NCI-H146 (cell line): ENCODE results near the gene PXDN.

Source experiments
- DNase-seq: peaks from one replicate; lab custom pipeline; 2025; lab: John Stamatoyannopoulos, UW

The PXDN gene

DNA sequence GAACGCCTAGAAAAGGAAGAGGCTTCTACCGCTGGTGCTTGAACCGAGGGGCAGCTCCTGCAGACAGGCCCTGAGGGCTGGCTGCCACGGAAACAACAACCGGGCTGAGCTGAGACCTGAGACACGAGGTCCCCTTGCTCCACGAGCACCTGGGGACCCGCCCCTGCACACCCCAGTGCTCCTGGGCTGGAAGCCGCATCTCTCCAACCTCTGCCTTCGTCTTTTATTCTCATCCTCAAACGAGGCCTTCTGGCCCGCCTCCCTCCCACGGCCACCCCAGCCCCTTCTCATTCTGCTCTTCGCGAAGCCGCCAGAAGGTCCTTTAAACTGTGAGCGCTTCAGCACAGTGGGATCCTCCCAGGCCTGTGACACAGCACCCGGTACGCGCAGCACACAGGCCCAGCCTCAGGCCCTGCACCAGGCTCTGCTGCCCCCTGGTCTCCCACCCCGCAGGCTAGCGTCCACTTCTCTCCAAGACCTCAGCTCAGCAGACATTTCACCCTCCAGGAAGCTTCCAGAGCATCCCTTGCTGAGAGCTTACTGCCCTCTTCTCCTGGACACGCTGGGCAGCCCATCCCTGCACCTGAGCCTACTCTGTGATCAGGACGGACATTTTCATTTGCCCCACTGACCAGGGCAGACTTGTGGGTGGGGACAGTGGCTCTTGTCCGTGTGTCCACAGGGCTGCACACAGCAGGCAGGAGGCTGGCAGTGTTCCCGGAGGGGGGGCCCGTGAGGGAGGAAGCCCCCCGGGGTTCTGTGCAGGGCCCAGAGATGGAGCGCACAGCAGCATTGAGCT is 149.7 kb downstream of the PXDN start:
- no peak for DNase-seq

DNA sequence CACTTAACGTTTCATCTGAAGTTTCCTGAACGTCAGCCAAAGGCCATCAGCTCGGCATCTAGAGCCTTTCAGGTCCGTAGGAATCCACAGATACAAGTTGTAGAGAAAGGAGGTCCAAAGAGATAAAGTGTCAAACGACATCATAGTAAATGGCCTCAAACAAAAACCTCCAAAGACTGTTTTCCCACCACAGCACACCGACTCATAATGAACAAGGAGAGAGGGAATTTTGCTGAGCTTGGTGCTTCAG is 150.3 kb downstream of the PXDN start:
- DNase-seq = no peak

DNA sequence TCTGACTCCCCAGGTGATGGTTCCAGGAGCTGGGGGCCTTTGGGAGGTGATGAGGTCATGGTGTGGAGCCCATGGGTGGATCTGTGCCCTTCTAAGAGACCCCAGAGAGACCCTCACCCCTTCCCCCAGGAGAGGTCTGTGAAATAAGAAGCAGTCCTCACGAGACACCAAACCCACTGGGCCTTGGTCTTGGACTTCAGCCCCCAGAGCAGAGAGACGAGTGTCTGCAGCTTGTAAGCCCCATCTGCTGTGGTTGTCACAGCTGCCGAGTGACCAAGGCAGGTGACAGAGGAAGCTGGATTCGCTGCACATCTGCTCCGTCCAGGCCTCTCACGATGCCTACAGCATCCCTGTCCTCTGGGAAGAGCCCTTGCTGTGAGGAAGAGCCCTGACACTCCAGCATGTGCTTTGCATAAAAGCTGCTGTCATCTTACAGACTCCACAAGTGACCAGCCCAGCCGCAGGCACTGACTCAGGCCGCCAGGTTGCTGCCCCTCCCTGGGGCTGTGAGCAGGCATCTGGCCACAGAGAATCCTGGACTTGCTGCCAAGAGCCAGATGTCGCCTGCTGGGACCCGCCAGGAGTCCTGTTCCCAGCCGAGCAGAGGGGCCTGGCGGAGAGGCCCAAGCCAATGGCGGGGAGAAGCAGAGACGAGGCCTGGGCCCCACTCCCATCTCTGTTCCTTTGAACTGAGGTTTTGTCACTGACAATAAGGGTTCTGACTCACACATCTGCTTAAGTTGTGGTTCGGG is 150.8 kb downstream of the PXDN start:
- peak; percentile 70 for DNase-seq

DNA sequence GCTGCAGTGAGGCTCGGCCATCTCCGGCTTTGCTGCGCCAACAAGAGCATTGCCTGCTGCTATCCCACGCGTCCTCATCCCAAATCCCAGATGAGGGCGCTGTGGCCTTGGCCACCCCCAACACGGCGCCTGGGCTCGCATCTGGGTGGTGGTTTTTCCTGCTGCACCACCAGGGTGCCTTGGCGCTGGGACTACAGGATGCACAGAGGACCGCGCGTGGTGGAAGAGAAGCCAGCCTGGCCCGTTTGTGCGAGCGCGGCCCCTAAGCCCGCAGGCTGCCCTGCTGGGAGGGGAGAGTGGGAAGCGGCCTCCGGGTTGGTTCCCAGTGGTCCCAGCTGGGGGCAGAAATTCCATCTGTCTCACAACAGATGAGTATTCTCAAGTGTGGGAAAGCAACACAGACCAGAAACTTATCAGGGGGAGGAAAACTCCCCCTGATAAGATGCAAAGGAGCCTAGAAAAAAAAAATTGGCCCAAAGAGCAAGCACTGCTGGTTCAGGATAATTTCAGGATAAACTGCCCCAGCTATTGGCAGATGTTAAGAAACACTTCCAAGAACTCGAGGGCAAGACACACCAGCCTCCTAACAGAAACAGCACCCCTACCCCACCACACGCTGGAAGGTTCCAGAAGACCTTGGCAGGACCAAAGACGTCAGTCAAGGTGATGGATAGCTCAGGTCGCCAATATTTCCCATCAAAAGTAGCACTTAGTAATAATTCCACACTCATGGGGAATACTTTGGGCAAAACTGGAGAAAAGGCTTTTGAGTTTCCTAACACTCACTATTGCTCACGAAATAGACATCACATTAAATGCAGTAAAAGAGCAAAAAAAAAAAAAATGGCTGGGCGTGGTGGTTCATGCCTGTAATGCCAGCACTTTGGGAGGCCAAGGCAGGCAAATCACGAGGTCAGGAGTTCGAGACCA is 152.1 kb downstream of the PXDN start:
- no peak for DNase-seq

DNA sequence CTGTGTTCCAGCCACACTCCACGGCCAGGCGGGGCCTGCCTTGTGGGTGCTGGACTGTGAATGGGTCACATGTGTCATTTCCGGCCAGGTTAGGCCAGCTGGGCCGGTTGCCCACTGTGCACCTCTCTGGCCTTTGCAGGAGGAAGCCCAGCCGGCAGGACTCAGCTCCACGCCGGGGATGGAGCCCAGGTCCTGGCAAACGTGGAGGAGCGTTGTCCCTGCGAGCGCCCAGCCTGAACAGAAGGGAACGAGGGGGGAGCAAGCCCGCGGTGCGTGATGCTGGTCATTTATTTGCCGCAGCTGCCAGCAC is 152.9 kb downstream of the PXDN start:
- DNase-seq = no peak

DNA sequence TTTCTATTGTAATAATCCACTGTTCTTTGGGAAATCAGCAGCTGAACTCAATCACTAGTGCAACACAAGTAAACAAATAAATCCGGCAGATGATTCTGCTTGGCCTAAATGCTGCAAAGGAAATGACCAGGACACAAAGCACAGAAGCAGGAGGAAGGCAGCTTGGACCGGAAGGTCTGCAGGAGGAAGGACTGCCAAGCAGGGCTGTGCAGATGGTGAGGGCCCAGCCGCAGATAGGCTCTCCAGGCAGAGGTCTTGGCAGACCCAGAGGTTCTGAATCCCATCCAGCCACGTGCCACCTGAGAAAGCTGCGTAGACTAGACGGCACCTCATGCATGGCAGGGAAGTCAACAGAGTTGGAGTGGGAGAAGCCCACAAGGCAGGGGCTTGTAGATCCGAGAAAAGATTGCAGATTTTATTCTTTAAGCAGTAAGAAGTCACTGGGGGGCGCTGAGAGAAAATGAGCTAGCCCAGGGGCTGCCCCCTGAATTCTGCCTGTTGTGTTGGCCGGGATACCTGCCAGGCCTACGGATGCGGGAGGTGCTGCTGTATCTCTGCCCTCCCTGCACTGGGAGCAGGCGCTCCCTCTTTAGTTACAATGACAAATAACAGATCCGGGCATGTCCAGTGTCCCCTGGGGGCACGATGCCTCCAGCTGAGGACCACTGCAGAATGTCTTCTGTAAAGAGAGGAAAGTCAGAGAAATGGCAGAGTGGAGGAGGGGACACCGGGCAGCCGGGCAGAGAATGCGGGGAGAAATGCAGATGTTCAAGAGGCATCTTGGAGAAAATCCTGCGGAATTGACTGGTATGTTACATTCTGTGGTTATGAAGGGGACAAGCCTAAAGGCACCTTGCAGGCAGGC is 153.5 kb downstream of the PXDN start:
- no peak for DNase-seq

DNA sequence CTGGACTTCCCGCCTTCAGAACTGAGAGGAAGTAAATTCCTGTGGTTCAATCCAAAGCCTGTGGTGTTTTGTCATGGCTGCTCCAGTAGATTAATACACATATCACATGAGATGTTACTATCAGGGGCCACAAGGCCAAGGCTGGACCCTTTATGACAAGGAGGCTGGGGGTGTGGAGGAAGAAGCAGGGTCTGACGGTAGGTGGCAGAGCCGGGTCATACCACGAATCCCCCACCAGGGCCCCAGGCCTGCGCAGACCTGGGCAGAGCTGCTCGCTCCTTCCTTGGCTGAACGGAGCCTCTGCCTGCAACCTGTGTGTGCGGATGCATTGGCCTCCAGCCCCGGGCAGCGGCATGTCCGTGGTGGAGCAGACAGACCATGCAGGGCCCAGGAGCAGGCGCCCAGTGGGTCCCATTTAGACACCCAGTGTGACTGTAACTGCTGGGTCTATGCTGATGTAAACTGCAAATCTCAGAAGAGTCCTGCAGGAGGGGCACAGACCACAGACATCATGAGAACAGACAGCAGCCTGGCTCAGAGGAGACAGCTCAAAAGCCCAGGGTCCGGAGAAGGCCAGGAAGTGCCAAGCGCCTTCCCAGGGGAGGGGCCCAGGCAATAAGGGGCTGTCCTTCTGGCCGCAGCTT is 155.2 kb downstream of the PXDN start:
- DNase-seq = no peak

DNA sequence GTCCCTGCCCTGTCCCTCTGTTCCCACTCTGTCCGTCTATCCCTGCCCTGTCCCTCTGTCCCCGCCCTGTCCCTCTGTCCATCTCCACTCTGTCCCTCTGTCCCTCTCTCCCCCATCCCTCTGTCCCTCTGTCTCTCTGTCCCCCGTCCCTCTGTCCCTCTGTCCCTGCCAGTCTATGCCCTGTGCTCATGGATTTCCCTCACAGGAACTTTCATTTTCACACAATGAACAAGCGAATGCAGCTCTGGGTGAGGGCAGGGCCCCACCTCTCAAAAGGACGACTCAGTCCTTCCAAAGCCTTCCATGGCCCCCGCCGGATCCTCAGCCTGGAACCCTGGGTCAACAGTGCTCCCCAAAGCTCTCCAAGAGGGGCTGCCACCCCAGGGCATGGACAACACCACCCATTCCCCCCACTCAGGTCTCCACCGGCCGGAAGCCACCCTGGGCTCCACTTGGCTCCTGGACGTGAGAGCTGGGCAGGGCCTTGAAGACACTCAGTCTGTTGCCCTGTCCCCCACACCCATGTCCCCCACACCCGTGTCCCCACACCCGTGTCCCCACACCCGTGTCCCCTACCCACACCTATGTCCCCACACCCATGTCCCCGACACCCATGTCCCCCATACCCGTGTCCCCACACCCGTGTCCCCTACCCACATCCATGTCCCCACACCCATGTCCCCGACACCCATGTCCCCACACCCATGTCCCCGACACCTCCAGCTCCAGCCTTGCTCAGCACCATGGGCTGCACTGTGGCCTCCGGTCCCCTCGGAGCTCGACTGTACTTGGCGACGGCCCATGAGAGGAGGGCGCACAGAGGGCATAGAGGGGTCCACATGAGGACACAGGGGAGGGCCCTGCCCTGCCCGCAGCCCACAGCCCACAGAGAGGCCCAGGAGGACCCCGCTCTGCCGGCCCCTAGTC is 156.0 kb downstream of the PXDN start:
- DNase-seq = no peak

DNA sequence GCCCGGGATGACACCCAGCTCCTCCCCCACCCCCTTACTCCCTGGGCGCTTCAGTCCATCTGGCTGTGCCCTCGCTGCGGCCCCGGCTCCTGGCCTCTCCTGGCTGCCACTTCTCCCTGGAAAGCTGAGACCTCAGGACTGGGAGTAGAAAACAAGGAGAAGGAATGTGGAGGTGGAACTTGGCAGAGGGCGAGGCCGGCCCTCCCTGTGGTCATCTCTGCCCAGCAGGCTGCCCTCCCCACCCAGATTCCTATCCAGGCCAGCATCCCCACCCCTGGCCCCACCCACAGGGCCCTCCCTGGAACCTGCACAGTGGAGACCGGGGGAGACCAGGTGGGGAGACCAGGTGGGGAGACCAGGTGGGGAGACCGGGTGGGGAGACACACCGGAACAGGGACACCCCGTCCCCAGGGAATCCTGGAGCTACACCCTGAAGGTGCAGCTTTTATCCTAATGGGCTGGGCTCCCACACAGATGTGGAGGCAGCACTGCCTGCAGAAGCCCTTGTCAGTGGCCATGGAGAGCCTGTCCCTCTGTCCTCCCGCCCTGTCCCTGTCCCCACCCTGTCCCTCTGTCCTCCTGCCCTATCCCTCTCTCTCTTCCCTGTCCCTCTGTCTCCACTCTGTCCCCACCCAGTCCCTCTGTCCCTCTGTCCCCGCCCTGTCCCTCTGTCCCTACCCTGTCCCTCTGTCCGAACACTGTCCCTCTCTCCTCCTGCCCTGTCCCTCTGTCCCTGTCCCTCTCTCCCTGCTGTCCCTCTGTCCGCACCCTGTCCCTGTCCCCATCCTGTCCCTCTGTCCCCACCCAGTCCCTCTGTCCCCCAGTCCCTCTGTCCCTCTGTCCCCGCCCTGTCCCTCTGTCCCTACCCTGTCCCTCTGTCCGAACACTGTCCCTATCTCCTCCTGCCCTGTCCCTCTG is 157.1 kb downstream of the PXDN start:
- DNase-seq = no peak

DNA sequence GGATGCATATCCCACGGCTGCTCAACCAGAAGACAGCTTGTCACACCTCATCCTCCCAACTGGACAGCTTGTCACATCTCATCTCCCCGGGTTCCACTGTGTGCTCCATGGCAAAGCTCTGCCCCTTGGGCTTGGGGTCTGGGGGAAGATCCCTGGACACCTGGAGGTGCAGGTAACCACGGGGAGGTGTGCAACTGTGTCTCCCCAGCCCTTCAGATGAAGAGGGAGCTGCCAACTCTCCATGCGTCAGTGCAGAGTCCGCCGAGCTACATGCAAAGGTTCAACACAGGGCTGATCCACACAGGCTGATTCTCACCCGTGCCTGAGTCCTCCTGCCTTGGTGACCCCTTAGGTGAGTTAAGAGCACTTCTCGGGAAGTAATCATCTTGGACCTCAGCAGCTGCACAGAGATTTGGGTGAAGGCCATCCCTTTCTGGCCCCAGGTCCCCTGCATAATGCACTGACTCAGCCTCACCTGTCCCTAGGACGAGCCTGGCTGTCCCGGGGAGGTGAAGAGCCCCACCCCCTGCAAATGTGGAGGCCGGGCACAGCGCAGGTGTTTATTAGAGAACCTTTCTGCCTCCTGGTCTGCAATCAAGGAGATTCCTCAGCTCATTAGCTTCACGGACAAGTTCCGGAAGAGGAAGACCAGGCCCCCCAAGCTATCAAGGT is 157.9 kb downstream of the PXDN start:
- DNase-seq = no peak

DNA sequence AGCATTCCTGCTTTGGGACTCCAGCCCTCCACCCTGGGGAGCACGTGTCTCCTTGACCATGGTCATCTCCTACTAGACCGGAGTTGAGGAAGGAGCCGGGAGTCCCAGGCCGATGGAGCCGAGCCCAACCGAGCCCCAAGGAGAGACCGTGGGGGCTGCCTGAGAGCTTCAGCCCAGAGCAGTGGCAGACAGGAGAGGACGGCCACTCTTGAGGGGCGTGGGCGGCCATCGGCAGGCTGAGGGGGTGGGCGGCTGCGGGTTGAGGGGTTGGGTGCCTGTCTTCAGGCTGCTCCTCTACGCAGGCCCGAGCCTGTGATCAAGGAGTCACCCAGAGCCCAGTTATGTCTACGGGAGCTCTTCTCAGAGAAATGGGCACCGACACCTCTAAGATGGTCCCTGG is 158.7 kb downstream of the PXDN start:
- DNase-seq = no peak

DNA sequence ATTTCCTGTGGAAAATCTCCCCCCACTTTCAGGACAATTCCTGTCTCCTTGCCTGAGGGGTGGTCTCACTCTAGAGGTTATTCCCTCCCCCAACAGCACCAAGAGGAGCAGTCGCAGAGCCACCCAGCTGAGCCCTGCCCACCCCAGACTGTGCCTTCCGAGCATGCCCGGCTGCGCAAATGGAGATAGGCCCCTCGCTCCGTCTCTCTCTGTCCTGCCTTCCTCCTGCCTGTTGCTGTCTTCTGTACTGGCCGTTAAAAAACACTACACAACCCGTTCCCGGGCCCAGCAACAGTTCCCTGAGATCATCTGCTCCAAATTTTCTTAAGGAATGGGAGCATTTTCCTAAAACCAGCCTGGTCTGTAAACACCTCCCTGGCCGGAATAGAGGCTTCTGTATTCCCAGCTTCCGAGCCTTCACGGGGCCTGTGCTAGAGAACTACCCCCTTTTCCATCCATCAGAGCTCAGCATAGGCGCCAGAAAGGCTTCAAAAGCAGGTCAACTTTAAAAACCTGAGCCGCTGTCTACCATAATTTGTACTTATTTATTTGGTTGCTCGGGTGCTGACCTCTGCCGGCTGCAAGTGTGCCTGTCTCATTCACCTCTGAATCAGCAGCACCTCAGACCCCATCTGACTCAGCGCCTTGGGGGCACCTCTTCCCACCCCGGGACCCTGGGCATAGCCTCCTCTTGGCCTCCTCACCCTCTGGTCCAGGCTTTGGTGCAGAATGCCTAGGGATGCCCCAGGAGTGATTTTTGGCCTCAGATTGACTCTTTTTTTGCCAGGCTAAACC is 159.4 kb downstream of the PXDN start:
- no peak for DNase-seq

DNA sequence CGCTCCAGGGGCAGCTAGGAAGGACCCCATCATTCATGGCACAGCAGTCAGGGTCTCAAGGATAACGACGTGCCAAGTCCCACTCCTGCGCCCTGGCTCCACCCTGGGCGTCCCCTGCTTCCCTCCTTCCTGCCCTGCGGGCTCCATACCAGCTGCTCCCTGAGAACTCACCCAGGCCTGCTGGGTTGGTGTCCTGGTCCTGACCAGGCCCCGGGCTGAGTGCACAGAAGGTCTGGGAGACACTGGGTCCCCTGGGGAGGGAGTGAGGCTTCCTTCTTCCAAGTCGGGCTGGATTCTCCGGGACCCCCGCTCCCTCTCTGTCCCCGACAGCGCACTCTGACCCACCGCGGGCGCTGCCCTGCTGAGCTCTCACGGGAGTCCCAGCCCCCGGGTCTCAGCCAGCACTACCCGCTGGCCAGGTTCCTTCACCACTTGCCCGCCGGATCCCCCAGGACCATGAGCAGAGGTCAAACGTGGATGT is 160.2 kb downstream of the PXDN start:
- no peak for DNase-seq

DNA sequence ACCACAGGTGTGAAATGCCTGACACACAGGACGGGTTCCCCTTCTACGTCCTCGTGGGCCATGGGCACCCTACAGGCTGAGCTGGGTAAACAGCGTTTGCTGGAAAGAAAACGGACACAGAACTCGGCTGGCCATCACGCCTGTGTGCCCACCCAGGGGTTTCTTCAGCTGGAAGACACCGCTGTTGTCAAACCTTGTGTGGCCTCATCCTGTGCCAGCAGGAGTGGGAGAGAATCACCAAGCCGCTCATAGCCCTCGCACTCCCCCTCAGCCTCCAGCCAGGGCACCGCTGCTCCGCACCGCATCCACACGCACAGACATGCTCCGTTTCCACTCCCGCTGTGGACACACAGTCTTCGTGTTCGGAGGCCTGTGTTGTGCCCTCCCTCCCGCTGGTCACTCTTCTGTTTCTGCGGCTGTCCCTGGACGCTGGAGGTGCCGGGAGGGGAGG is 161.4 kb downstream of the PXDN start:
- no peak for DNase-seq

DNA sequence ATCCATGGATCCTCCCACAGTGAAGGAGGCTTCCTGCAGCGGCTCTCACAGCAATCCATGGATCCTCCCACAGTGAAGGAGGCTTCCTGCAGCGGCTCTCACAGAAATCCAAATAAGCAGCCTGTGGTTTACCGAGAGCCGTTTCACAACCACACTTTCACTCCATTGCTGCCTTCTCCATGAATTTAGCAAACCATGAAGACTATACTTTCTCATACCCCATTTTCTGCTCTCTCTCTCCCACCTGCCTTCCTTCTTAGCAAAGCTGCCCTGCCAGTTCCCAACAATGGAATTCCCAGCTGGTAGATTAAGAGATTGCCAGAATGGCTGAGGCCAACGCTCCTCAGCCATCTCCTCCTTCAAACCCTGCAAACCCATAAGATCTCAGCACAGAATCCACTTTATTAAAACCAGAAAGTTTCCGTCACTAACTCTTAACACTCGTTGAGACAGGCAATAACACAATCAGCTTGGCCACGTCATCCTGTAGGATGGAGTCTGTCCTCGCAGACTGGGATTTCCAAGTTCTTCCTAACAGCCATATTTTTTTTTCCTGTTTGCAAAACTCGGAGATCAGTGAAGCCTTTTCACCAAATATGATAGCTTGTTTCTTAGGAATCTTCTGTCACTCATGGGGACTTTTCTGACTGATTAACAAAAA is 162.2 kb downstream of the PXDN start:
- no peak for DNase-seq
